ENCODE data around the gene OTUD5.
A peak's percentile ranks its signal among the peaks of the same experiment; 100 is the strongest.

The OTUD5 gene

DNA sequence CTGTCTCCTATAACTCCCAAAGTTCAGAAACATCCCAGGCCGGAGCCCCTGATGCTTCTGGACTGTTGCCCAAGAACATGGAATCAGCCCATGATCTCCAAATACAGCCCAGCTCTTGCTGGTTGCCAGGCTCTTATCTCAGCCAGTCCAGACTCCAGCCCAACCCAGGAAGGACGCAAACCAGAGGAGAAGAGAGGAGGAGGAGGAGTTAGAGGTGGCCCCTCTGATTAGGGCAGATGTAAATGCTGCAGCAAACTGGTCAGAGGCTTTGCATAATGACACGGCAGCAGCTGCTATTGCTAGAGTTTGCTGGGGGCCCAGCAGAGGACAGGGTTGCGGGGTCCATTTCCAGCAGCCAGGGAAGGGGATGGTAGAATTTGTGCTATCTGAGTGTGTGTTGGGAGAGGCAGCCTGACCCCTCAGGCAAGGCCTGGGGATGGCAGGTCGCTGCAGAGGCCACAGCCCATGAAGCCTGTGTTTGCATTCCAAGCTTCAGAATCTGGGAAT, 4.2 kb upstream of the OTUD5 start:
- H3K27ac Mint-ChIP-seq = no peak overlapping the region
- H3K4me3 Mint-ChIP-seq = no peak overlapping the region
- DNase-seq (no peak), ATAC-seq (no peak)
- H3K9me3 Mint-ChIP-seq = no peaks in the 10 kb centered on the region
- peaks cover 19% of the 10 kb centered on the region for H3K4me1 Mint-ChIP-seq
- peaks cover 2% of the 10 kb centered on the region for H3K36me3 Mint-ChIP-seq (ENCODE audit: low read depth)
- H3K27me3 Mint-ChIP-seq = no peaks in the 10 kb centered on the region

DNA sequence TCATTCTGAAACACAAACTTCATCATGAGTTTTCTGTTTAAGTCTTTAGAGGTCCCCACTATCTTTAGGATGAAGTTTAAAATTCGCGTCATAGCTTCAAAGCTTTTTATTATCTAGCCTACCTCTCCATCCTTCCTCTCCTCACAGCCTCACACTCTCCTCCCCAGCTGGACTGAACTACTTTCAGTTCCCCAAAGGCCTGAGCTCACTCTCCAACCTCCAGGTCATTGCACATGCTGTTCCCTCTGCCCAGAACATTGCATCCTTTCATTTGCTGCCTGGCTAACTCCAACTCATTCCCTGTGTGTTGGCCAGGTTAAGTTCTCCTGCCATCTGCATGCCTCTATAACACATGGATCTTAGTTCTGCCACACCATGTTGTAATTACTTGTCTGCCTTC, 2.9 kb upstream of the OTUD5 start:
- Mint-ChIP-seq H3K36me3 (ENCODE audit: low read depth) (peaks cover 2% of the 10 kb centered on the region), H3K27me3 (no peaks in the 10 kb centered on the region), H3K4me3 (peak overlapping the region; percentile 24), H3K4me1 (peaks cover 24% of the 10 kb centered on the region), H3K9me3 (no peaks in the 10 kb centered on the region), H3K27ac (peak overlapping the region; percentile 51)
- no peak for ATAC-seq
- no peak for DNase-seq

GRCh38 chrX:48958635-48959094, 1.3 kb upstream of the OTUD5 start:
- no peak for DNase-seq
- ATAC-seq = no peak

DNA sequence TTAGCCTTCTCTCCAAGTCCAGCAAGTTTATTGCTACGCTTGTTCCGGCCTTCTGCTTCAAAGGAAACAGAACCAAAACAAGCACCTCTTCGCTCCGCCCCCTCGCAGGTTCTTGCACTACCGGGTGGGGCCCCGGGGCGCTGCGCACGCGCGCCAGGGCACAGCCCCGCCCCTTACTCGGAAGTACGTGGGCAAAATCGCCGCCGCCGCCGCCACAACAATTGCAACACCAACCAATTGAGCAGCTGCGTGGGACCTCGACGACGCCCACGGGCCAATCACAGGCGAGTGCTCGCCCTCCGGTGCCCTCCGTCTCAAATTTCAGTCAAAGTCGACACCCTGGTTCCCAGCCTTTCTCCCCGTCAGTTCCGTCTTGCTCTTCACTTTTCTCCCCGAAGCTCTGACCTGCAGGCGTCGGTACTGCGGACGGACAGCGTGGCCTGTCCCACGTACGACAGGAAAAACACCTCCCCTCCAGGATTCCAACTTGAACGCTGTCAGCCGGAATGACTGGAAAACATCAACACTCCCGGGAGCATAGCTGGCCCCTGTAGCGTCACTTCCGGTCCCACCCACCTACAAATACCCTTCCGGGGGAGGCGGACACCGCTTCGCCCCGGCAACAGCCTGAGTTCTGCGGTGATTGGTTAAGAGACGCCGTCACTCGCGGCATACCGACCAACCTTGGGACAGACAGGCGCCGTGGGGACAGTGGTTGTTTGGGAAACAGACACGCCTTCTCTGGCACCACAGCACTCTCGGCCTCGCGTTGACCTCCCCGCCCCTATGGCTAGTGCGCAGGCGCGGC, 624 bp upstream of the OTUD5 start:
- Mint-ChIP-seq H3K9me3 (no peaks in the 10 kb centered on the region), H3K27ac (peak overlapping the region; percentile 100), H3K4me1 (peaks cover 45% of the 10 kb centered on the region), H3K36me3 (ENCODE audit: low read depth) (peaks cover 6% of the 10 kb centered on the region), H3K27me3 (no peaks in the 10 kb centered on the region), H3K4me3 (peak overlapping the region; percentile 95)
- ATAC-seq (peak; percentile 93), DNase-seq (peak; percentile 89)

More at GRCh38 chrX:48958635-48959094, 1.3 kb upstream of the OTUD5 start:
- Mint-ChIP-seq H3K4me3 (peak overlapping the region; percentile 95), H3K36me3 (ENCODE audit: low read depth) (peaks cover 5% of the 10 kb centered on the region), H3K4me1 (peaks cover 39% of the 10 kb centered on the region), H3K27me3 (no peaks in the 10 kb centered on the region), H3K9me3 (no peaks in the 10 kb centered on the region), H3K27ac (peak overlapping the region; percentile 100)

DNA sequence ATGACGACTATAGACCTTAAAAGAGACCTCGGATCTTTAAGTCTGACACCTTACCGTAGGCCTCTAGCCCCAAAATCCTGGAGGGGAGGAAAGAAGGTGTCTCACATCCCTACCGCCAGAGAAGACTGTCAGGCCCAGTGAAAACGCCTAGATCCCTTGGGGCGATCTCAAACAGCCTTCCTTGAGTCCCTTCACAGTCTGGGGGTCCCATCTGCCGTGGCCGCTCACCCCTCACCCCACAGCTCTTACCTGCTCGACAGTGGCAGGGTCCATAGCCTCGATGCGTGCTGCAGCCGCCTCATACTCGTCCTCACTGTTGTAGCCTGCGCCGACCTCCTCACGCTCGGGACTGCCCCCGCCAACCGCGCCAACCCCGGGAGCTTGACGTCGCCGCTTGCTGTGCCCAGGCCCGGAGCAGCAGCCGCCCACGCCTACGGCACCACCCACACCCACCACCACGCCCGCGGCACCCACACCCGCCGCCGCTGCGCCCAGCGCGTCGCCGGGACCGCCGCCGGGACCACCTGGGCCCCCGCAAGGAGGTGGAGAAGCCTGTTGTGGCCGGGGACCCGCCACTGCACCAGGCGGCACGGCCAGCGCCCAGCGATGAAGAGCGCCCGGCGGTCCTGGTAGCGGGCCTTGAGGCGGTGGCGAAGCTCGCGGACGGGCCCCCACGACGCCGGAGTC, 536 bp downstream of the OTUD5 start:
- Mint-ChIP-seq H3K27ac (peak overlapping the region; percentile 86), H3K27me3 (no peaks in the 10 kb centered on the region), H3K4me3 (peak overlapping the region; percentile 85), H3K9me3 (no peaks in the 10 kb centered on the region), H3K36me3 (ENCODE audit: low read depth) (peaks cover 6% of the 10 kb centered on the region), H3K4me1 (peaks cover 56% of the 10 kb centered on the region)
- ATAC-seq (peak; percentile 18), DNase-seq (peak; percentile 61)

DNA sequence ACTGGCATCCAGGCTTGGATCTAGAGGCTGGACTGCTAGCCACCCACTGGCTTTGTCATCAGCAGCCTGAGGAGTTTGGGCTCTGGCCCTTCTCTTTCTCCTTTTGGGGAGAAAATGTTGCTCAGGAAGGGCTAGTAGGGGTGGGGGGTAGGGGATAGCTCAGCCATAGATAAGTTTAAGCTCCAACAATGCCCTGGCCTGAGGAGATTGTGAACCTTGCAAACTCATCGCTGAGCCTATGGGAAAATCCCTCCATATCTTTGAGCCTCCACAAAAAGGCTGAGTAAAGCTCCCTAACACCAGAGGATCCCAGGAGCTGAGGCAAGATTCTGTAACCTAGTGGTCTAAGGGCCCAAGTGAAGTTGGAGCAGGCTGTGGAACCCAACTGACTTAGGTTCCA, 8.8 kb downstream of the OTUD5 start:
- Mint-ChIP-seq H3K36me3 (ENCODE audit: low read depth) (peaks cover 3% of the 10 kb centered on the region), H3K4me1 (peaks cover 41% of the 10 kb centered on the region), H3K27ac (no peak overlapping the region), H3K4me3 (no peak overlapping the region), H3K9me3 (no peaks in the 10 kb centered on the region), H3K27me3 (no peaks in the 10 kb centered on the region)
- no peak for ATAC-seq
- DNase-seq = no peak

- Mint-ChIP-seq H3K36me3 (ENCODE audit: low read depth) (peaks cover 18% of the 10 kb centered on the region), H3K4me3 (no peak overlapping the region), H3K27ac (no peak overlapping the region), H3K4me1 (peaks cover 48% of the 10 kb centered on the region), H3K9me3 (no peaks in the 10 kb centered on the region), H3K27me3 (no peaks in the 10 kb centered on the region)
- DNase-seq = peak; percentile 52
- no peak for ATAC-seq
Observed at GRCh38 chrX:48945517-48946348, 11.7 kb downstream of the OTUD5 start.

GRCh38 chrX:48942895-48943294, 14.5 kb downstream of the OTUD5 start:
- no peaks in the 10 kb centered on the region for H3K9me3 Mint-ChIP-seq
- peak overlapping the region; percentile 46 for H3K4me3 Mint-ChIP-seq
- H3K27ac Mint-ChIP-seq = peak overlapping the region; percentile 87
- ATAC-seq = no peak
- peaks cover 19% of the 10 kb centered on the region for H3K36me3 Mint-ChIP-seq (ENCODE audit: low read depth)
- H3K4me1 Mint-ChIP-seq = peaks cover 74% of the 10 kb centered on the region
- no peak for DNase-seq
- no peaks in the 10 kb centered on the region for H3K27me3 Mint-ChIP-seq

DNA sequence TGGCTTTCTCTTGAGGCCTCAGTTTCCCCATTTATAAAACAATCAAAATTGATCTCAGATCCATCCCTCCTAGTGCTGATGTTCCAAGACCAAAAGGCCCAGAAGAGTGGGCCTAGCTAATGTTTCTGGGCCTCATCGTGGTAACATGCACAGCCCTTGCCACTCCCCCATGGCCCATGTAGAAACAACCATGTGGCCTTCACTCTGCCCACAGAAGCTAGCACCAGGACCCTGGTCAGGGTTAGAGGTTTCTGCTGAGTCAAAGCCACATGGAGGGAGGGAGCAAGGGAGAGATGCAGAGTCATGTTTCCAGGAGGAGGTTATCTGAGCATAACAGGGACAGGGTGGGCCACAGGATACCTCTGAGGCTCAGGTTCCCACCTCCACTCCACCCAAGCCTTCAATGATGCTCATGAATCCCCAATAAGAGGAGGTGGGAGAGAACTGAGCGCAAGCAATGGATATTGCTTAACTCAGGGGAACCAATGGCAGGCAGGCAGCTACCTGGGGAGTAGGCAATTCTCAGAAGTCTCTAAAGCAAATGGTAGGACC, 16.9 kb downstream of the OTUD5 start:
- no peaks in the 10 kb centered on the region for H3K9me3 Mint-ChIP-seq
- peak overlapping the region; percentile 97 for H3K27ac Mint-ChIP-seq
- H3K4me1 Mint-ChIP-seq = peaks cover 89% of the 10 kb centered on the region
- no peak for ATAC-seq
- H3K36me3 Mint-ChIP-seq (ENCODE audit: low read depth) = peaks cover 21% of the 10 kb centered on the region
- no peaks in the 10 kb centered on the region for H3K27me3 Mint-ChIP-seq
- no peak overlapping the region for H3K4me3 Mint-ChIP-seq
- DNase-seq = no peak

- Mint-ChIP-seq H3K27me3 (no peaks in the 10 kb centered on the region), H3K4me3 (peak overlapping the region; percentile 74), H3K4me1 (peaks cover 97% of the 10 kb centered on the region), H3K27ac (peak overlapping the region; percentile 97), H3K9me3 (no peaks in the 10 kb centered on the region), H3K36me3 (ENCODE audit: low read depth) (peaks cover 29% of the 10 kb centered on the region)
- DNase-seq = no peak
- no peak for ATAC-seq
Observed at GRCh38 chrX:48939524-48940228, 17.7 kb downstream of the OTUD5 start.

- peak overlapping the region; percentile 74 for H3K4me3 Mint-ChIP-seq
- H3K36me3 Mint-ChIP-seq (ENCODE audit: low read depth) = peaks cover 36% of the 10 kb centered on the region
- no peaks in the 10 kb centered on the region for H3K9me3 Mint-ChIP-seq
- ATAC-seq (peak; percentile 55), DNase-seq (peak; percentile 74)
- H3K4me1 Mint-ChIP-seq = peaks cover 99% of the 10 kb centered on the region
- H3K27ac Mint-ChIP-seq = peak overlapping the region; percentile 97
- no peaks in the 10 kb centered on the region for H3K27me3 Mint-ChIP-seq
Observed at GRCh38 chrX:48938721-48939425, 18.5 kb downstream of the OTUD5 start.

GRCh38 chrX:48937054-48937907, 20.1 kb downstream of the OTUD5 start:
- Mint-ChIP-seq H3K4me3 (peak overlapping the region; percentile 74), H3K36me3 (ENCODE audit: low read depth) (peaks cover 36% of the 10 kb centered on the region), H3K4me1 (peaks cover 89% of the 10 kb centered on the region), H3K27me3 (no peaks in the 10 kb centered on the region), H3K27ac (peak overlapping the region; percentile 97), H3K9me3 (no peaks in the 10 kb centered on the region)
- DNase-seq = peak; percentile 86
- peak; percentile 77 for ATAC-seq

Measured in activated naive CD8-positive, alpha-beta T cell treated with anti-CD3 and anti-CD28 coated beads, Interleukin-2, amount 50 U/mL, for 24 hours (primary cell).